ENCODE results near the gene KNL1. TPM values are rescaled to one million over a fixed set of nuclear protein-coding genes. Genes with fewer than 3 reads are reported as not detected.

The KNL1 gene
- total and polyA plus RNA-seq, 2 of the 8 experiments (the other 6 are each of a cell fraction or from before 2014, with no cell fraction given), result 4.4 to 22.5 TPM

- Histone ChIP-seq H3K9me3 (ENCODE audit: insufficient read depth in 2 of 2, low read depth in 1 of 2, low read length in 1 of 2) (no peaks in the 10 kb centered on the region), H3K27me3 (replicated peaks in 1 of 4; ENCODE audit: control insufficient read depth in 3 of 4, extremely low read depth in 1 of 4, insufficient read depth in 3 of 4, low read length in 3 of 4) (no peaks in the 10 kb centered on the region), H3K79me1 (ENCODE audit: low read depth, low read length) (no peaks in the 10 kb centered on the region), H3K4me1 (replicated peaks in 1 of 4; ENCODE audit: control insufficient read depth in 3 of 4, insufficient read depth in 4 of 4, low read length in 3 of 4) (no peaks in the 10 kb centered on the region), H2BK5ac (ENCODE audit: low read depth, low read length) (no peak overlapping the region), H2BK12ac (ENCODE audit: low read depth, low read length) (no peak overlapping the region), H3K27ac (ENCODE audit: low read depth, low read length) (no peak overlapping the region), H3K23ac (ENCODE audit: insufficient read length) (no peak overlapping the region), H3K56ac (replicated peaks; ENCODE audit: insufficient read length, low read depth, low read length) (no peak overlapping the region), H3K36me3 (ENCODE audit: control insufficient read depth in 2 of 4, insufficient read depth in 4 of 4, low read length in 3 of 4) (peaks cover 0 to 3% (median 1%) of the 10 kb centered on the region in 4 experiments; a peak in 2 of 8 replicates), H3K18ac (ENCODE audit: extremely low read depth, low read length) (no peak overlapping the region), H2BK120ac (replicated peaks; ENCODE audit: low read depth, low read length) (no peak overlapping the region), H3K23me2 (ENCODE audit: low read depth, low read length) (no peaks in the 10 kb centered on the region), H2AK5ac (ENCODE audit: low read depth, low read length) (no peak overlapping the region), H3K4me3 (ENCODE audit: extremely low read depth in 1 of 4, insufficient read depth in 2 of 4, low read depth in 3 of 4, low read length in 4 of 4) (no peak overlapping the region), H4K8ac (ENCODE audit: extremely low read depth, insufficient read depth, low read length) (no peak overlapping the region), H4K5ac (ENCODE audit: insufficient read length, low read depth, low read length) (no peak overlapping the region), H3K9ac (replicated peaks in 1 of 4; ENCODE audit: extremely low read depth in 1 of 4, low read depth in 3 of 4, low read length in 3 of 4) (no peak overlapping the region), H2BK20ac (ENCODE audit: low read length) (no peak overlapping the region), H3K14ac (ENCODE audit: insufficient read length) (no peak overlapping the region), H3K79me2 (ENCODE audit: control insufficient read depth in 1 of 2, insufficient read depth in 2 of 2, low read length in 2 of 2) (no peaks in the 10 kb centered on the region), H2AFZ (ENCODE audit: low read length) (no peak overlapping the region), H4K91ac (replicated peaks; ENCODE audit: insufficient read length, low read length) (no peak overlapping the region), H3K4me2 (ENCODE audit: insufficient read depth in 1 of 2, low read depth in 2 of 2, low read length in 2 of 2) (no peak overlapping the region), H3K4ac (replicated peaks; ENCODE audit: insufficient read length, low read depth, low read length) (no peak overlapping the region), H4K20me1 (replicated peaks in 1 of 2; ENCODE audit: control insufficient read depth in 1 of 2, insufficient read depth in 2 of 2, low read length in 2 of 2) (no peaks in the 10 kb centered on the region), H2BK15ac (ENCODE audit: low read length) (no peak overlapping the region)
- ChIA-PET CTCF (ENCODE audit: partially characterized antibody) (no interaction called here), POLR2A (ENCODE audit: partially characterized antibody) (no interaction called here)
- no peak for FAIRE-seq
- no peak for TF ChIP-seq RXRA (IDR thresholded peaks at IDR 0.05; ENCODE audit: insufficient read depth, low read depth, low read length)
- no peak for TF ChIP-seq NANOG (IDR thresholded peaks at IDR 0.05; ENCODE audit: insufficient read depth, low read depth, low read length, poor library complexity, severe bottlenecking)
- TF ChIP-seq CBX8 (IDR thresholded peaks at IDR 0.05; ENCODE audit: borderline replicate concordance, low read depth, low read length), result no peak
- no peak for TF ChIP-seq SIX5 (IDR thresholded peaks at IDR 0.05; ENCODE audit: low read depth, low read length)
- TF ChIP-seq BRCA1 (IDR thresholded peaks at IDR 0.05; ENCODE audit: low read depth, low read length), result no peak
- TF ChIP-seq CHD1 (IDR thresholded peaks at IDR 0.05; ENCODE audit: low read depth, low read length), result no peak
- TF ChIP-seq GABPA (IDR thresholded peaks at IDR 0.05; ENCODE audit: borderline replicate concordance, insufficient read depth, low read length), result no peak
- TF ChIP-seq SP4 (IDR thresholded peaks at IDR 0.05; ENCODE audit: low read length), result no peak
- no peak for TF ChIP-seq GTF2F1 (IDR thresholded peaks at IDR 0.05; ENCODE audit: borderline replicate concordance, low read depth, low read length)
- WGBS, 2 experiments (ENCODE audit: extremely low coverage in 1 of 2, insufficient coverage in 1 of 2, insufficient read length in 1 of 2, insufficient replicate concordance in 2 of 2, low coverage in 1 of 2, low lambda C conversion rate in 2 of 2, missing lambda C conversion rate in 1 of 2), result 76% methylated on average over 5 of the region's 5 CpGs; no CpG with 5 or more reads in 1 of the 2 experiments
- DNase-seq (ENCODE audit: low read depth in 1 of 2, low spot score in 2 of 2), result no peak
These were observed 19.0 kb downstream of the KNL1 start for GRCh38 chr15:40613080-40613479.

Measured in H1 (cell line).